Activated B cell treated with CpG ODN at 0.5 μM for 24 hours (primary cell): ENCODE data around the gene GNGT2. TPM values are rescaled to one million over a fixed set of nuclear protein-coding genes. Genes with fewer than 3 reads are reported as not detected.
"Not testable (repeated sequence)": the region's sequence is repeated elsewhere in the genome, so short reads cannot be mapped to it uniquely, and the experiment has no call there.

Source experiments
- ATAC-seq: fragments of 200-7000 bp; cut with Tn5 transposase; one replicate; pipeline ENCODE4 v1.10.0; 2021; ENCODE audit warnings: low read depth, mild to moderate bottlenecking, moderate library complexity
- CTCF ChIA-PET: fragments of 350-600 bp; sonication (Branson Sonifier 250); formaldehyde crosslinking; loops from one replicate; lab custom pipeline; 2021; ENCODE audit warnings: antibody characterized with exemption; lab: Charles Lee
- POLR2A ChIA-PET: fragments of 350-600 bp; sonication (Branson Sonifier 250); formaldehyde crosslinking; loops from one replicate; lab custom pipeline; 2021; ENCODE audit warnings: antibody characterized with exemption; lab: Charles Lee
- DNase-seq: peaks from one replicate; pipeline ENCODE4 v3.0.0; 2022
- H3K27ac Mint-ChIP-seq: one replicate; pipeline ENCODE4 v1.8.0; 2020; ENCODE audit warnings: mixed read lengths
- H3K27me3 Mint-ChIP-seq: one replicate; pipeline ENCODE4 v1.8.0; 2021; ENCODE audit warnings: mixed read lengths
- H3K36me3 Mint-ChIP-seq: one replicate; pipeline ENCODE4 v1.8.0; 2021; ENCODE audit warnings: low read depth, mixed read lengths
- H3K4me1 Mint-ChIP-seq: one replicate; pipeline ENCODE4 v1.8.0; 2021; ENCODE audit warnings: mixed read lengths
- H3K4me3 Mint-ChIP-seq: one replicate; pipeline ENCODE4 v1.8.0; 2020; ENCODE audit warnings: mild to moderate bottlenecking, mixed read lengths
- H3K9me3 Mint-ChIP-seq: one replicate; pipeline ENCODE4 v1.8.0; 2020; ENCODE audit warnings: mixed read lengths
- intact Hi-C: fragments of 100-400 bp; cut with micrococcal nuclease; formaldehyde crosslinking; loops from one replicate; pipeline ENCODE4 v1.15.1; 2024
- total RNA-seq: library from RNA; stranded (reverse); gene quantifications from 2 replicates; pipeline ENCODE4 v1.2.3, GENCODE V29; 2022
- TF ChIP-seq, protein P1 (sequence below): fragments of 200-600 bp; IDR thresholded peaks from one replicate; pipeline ENCODE4 v1.8.0; 2022; ENCODE audit warnings: antibody characterized with exemption, mild to moderate bottlenecking

The GNGT2 gene
- total RNA-seq, 1 donor from 2014 or later = 9.8 TPM

DNA sequence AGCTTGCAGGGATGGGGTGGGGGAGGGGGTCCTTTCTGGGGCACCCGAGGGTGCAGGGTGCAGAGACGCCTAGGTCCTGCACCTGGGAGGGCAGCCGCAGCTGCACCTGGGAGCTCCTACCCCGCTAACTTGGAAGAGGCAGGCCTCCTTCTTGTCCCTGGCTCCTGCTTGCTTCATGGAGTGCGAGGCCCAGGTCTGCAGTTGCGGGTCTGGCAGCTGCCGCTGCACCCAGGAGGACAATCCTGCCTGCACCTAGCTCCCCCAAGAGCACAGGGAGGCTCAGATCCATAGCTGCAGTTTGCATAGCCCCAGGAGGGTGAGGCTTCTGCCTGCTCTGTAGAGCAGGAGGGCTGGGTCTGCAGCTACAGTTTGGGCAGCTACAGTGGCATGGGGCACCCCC, 26.6 kb downstream of the GNGT2 start:
- Mint-ChIP-seq H3K27ac (no peak overlapping the region), H3K36me3 (no peaks in the 10 kb centered on the region), H3K27me3 (no peaks in the 10 kb centered on the region), H3K4me1 (peaks cover 4% of the 10 kb centered on the region), H3K9me3 (peaks cover 6% of the 10 kb centered on the region), H3K4me3 (no peak overlapping the region)
- DNase-seq (no peak), ATAC-seq (no peak)
- TF ChIP-seq, protein P1, sequence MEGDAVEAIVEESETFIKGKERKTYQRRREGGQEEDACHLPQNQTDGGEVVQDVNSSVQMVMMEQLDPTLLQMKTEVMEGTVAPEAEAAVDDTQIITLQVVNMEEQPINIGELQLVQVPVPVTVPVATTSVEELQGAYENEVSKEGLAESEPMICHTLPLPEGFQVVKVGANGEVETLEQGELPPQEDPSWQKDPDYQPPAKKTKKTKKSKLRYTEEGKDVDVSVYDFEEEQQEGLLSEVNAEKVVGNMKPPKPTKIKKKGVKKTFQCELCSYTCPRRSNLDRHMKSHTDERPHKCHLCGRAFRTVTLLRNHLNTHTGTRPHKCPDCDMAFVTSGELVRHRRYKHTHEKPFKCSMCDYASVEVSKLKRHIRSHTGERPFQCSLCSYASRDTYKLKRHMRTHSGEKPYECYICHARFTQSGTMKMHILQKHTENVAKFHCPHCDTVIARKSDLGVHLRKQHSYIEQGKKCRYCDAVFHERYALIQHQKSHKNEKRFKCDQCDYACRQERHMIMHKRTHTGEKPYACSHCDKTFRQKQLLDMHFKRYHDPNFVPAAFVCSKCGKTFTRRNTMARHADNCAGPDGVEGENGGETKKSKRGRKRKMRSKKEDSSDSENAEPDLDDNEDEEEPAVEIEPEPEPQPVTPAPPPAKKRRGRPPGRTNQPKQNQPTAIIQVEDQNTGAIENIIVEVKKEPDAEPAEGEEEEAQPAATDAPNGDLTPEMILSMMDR = no peak
- intact Hi-C loops = no loop called here
- ChIA-PET POLR2A (interaction anchor here (0.6 kb wide), 2 partner anchors 44 to 205 kb away, joined by 3 to 4 read pairs; no protein-coding TSS in a partner anchor), CTCF (interaction anchor here (1.2 to 9.0 kb wide), 2 partner anchors 43 to 49 kb away, joined by 3 to 197 read pairs; partner anchors contain the start of gene PHOSPHO1)

DNA sequence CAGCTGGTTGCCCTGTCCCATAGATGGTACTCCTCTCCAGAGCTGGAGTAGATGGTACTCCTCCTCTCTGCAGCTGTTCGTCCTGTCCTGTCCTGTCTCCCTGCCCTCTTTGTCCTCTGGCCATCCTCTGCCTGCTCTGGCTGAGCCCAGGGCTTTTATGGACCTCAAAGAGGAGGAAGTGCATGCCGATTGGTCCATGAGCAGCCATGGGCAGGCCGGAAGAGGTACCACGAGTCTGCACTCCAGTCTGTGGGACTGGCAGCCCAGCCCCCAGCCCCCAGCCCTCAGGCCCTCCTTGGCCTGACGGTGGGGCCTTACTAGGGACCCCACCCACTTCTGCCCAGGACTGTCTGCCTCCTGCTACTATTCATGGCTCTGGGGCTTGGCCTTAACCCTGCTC, 27.0 kb downstream of the GNGT2 start:
- CTCF ChIA-PET = interaction anchor here (1.2 to 9.0 kb wide), 2 partner anchors 44 to 49 kb away, joined by 3 to 197 read pairs; partner anchors contain the start of gene PHOSPHO1
- Mint-ChIP-seq H3K4me1 (peaks cover 4% of the 10 kb centered on the region), H3K9me3 (peaks cover 6% of the 10 kb centered on the region), H3K36me3 (no peaks in the 10 kb centered on the region), H3K27ac (no peak overlapping the region), H3K27me3 (no peaks in the 10 kb centered on the region), H3K4me3 (no peak overlapping the region)
- intact Hi-C loops = no loop called here
- ATAC-seq (no peak), DNase-seq (no peak)
- POLR2A ChIA-PET = interaction anchor here (0.6 kb wide), 2 partner anchors 44 to 206 kb away, joined by 3 to 4 read pairs; no protein-coding TSS in a partner anchor
- TF ChIP-seq, protein P1 = no peak

DNA sequence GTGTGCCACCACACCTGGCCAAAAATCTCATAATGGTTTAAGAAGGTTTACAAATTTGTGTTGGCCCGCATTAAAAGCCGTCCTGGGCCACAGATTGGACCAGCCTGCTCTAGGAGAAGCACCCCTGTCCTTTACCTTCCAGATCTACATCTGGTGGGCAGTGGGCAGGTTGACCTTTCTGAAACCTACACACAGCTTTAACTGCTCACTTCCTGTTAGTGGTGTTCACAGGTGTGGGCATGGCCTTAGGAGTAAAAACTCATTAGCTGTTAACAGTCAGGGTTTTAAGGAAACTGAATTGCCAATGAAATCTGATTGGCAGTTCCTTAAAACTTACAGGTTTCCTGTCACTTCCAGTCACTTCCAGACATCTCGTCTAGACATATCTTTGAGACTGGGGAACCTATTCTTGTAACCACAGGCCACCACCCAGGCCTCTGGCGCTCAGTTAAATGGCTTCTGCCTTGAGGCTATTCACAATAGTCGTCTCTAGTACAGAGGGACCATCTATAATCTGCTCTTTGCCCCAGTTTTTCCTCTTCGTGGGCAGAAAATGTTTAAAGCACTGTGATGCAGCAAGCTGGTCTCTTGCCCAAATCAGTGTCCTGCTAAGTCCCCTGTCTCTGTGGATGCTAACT, 29.3 kb downstream of the GNGT2 start:
- Mint-ChIP-seq H3K27ac (no peak overlapping the region), H3K4me3 (no peak overlapping the region), H3K36me3 (no peaks in the 10 kb centered on the region), H3K9me3 (peaks cover 13% of the 10 kb centered on the region), H3K27me3 (no peaks in the 10 kb centered on the region), H3K4me1 (peaks cover 4% of the 10 kb centered on the region)
- DNase-seq (no peak), ATAC-seq (no peak)
- ChIA-PET POLR2A (interaction anchor here (1.6 to 1.7 kb wide), 2 partner anchors 11 to 49 kb away, joined by 6 to 8 read pairs; no protein-coding TSS in a partner anchor), CTCF (interaction anchor here (0.8 to 9.0 kb wide), 16 partner anchors 7 to 210 kb away, joined by 3 to 197 read pairs (median 6); partner anchors contain the start of genes ABI3, GNGT2 and PHOSPHO1)
- intact Hi-C loops = loop anchor here (1.0 kb wide), 5 partner anchors 11 to 109 kb away; partner anchors contain the start of genes ABI3 and GNGT2
- TF ChIP-seq, protein P1 = no peak

DNA sequence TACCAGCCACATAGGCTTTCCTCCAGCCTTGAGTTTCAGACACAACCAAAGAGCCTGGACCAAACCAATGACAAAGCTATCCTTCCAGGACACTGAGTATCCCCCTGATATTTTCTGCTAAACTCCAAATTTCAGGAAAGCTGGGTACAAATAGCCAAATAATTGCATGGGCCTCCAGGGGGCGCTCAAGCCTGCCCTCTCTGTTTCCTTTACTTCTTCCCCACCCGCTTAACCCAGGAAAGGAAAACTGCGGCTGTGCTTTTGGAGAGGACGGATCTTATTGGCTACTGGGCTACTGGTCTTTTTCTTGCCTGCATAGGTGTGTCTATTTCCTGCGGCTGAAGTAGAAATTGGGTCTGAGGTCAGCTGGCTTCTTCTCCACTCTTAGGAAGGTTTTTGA, 30.1 kb downstream of the GNGT2 start:
- CTCF ChIA-PET = interaction anchor here (0.6 to 9.0 kb wide), 19 partner anchors 8 to 376 kb away, joined by 3 to 197 read pairs (median 5); partner anchors contain the start of genes ABI3, GNGT2 and PHOSPHO1
- Mint-ChIP-seq H3K27ac (no peak overlapping the region), H3K9me3 (peaks cover 20% of the 10 kb centered on the region), H3K4me3 (no peak overlapping the region), H3K27me3 (peaks cover 1% of the 10 kb centered on the region), H3K4me1 (peaks cover 4% of the 10 kb centered on the region), H3K36me3 (peaks cover 4% of the 10 kb centered on the region)
- TF ChIP-seq, protein P1 = peak; percentile 54
- POLR2A ChIA-PET = interaction anchor here (0.6 to 1.7 kb wide), 4 partner anchors 12 to 1448 kb away, joined by 3 to 8 read pairs (median 4); partner anchors contain the start of gene TBX21
- intact Hi-C loops = loop anchor here (1.0 kb wide), 5 partner anchors 12 to 110 kb away; partner anchors contain the start of genes ABI3 and GNGT2
- DNase-seq (peak; percentile 58), ATAC-seq (peak; percentile 52)

DNA sequence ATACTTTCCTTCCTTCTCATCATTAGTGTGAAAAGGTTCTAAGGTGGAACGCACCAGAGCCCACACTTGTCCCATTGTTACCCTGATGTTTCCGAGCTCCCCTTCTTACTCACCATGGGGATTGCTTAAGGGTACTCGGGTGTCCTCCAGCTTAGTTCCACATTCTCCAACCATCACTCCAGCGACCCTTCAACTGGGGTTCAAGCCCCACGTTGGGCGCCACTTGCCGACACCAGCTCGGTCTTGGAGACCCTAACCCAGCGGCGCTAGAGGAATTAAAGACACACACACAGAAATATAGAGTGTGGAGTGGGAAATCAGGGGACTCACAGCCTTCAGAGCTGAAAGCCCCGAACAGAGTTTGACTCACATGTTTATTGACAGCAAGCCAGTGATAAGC, 34.4 kb downstream of the GNGT2 start:
- H3K36me3 Mint-ChIP-seq, ATAC-seq, DNase-seq, intact Hi-C loops, H3K4me3 Mint-ChIP-seq, H3K27ac Mint-ChIP-seq, H3K4me1 Mint-ChIP-seq: not testable (repeated sequence)
- Mint-ChIP-seq H3K27me3 (peaks cover 25% of the 10 kb centered on the region), H3K9me3 (peaks cover 39% of the 10 kb centered on the region)
- ChIA-PET POLR2A (interaction anchor here (0.5 to 0.7 kb wide), 2 partner anchors 48 to 501 kb away, joined by 3 to 4 read pairs; no protein-coding TSS in a partner anchor), CTCF (interaction anchor here (9.0 kb wide), 1 partner anchor 51 kb away, joined by 197 read pairs; the partner anchor contains the start of gene PHOSPHO1)

DNA sequence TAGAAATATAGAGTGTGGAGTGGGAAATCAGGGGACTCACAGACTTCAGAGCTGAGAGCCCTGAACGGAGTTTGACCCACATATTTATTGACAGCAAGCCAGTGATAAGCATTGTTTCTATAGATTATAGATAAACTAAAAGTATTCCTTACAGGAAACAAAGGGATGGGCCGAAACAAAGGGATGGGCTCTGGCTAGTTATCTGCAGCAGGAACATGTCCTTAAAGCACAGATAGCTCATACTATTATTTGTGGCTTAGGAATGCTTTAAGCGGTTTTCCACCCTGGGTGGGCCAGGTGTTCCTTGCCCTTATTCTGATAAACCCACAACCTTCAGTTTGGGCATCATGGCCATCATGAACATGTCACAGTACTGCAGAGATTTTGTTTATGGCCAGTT, 39.7 kb downstream of the GNGT2 start:
- POLR2A ChIA-PET = interaction anchor here (0.7 kb wide), 1 partner anchor 12 kb away, joined by 3 read pairs; no protein-coding TSS in a partner anchor
- Mint-ChIP-seq H3K27me3 (peaks cover 61% of the 10 kb centered on the region), H3K9me3 (peaks cover 26% of the 10 kb centered on the region)
- H3K27ac Mint-ChIP-seq, H3K4me1 Mint-ChIP-seq, DNase-seq, H3K4me3 Mint-ChIP-seq, intact Hi-C loops, ATAC-seq, H3K36me3 Mint-ChIP-seq: not testable (repeated sequence)
- CTCF ChIA-PET = interaction anchor here (1.2 kb wide), 2 partner anchors 9 to 10 kb away, joined by 3 read pairs; no protein-coding TSS in a partner anchor
